Fibroblast of lung (primary cell): ENCODE data around the gene SYNDIG1. TPM values are rescaled to one million over a fixed set of nuclear protein-coding genes. Genes with fewer than 3 reads are reported as not detected.

Source experiments
- DNase-seq, 2 donors: peaks; one replicate each; pipeline versions ENCODE4 v3.0.0 to v3.0.0-alpha.2; 2010; ENCODE audit warnings: low read depth in 2 of 2
- H2AFZ ChIP-seq: 2 replicates; pipeline ENCODE4 v1.5.1; 2012; ENCODE audit warnings: low read length, control low read depth, inconsistent platforms
- H3K27ac ChIP-seq: 2 replicates; pipeline ENCODE4 v1.5.1; 2011; ENCODE audit warnings: low read length, control low read depth; ENCODE audit not compliant: insufficient read depth
- H3K27me3 ChIP-seq: 2 replicates; pipeline ENCODE4 v1.5.1; 2011; ENCODE audit warnings: mild to moderate bottlenecking, low read length; ENCODE audit not compliant: control insufficient read depth, insufficient read depth
- H3K36me3 ChIP-seq: 2 replicates; pipeline ENCODE4 v1.5.1; 2011; ENCODE audit warnings: low read length; ENCODE audit not compliant: control insufficient read depth, insufficient read depth
- H3K4me1 ChIP-seq: 2 replicates; pipeline ENCODE4 v1.5.1; 2011; ENCODE audit warnings: low read length; ENCODE audit not compliant: control insufficient read depth, insufficient read depth; ENCODE audit errors: extremely low read depth
- H3K4me2 ChIP-seq: 2 replicates; pipeline ENCODE4 v1.5.1; 2011; ENCODE audit warnings: low read length, control low read depth; ENCODE audit not compliant: insufficient read depth; ENCODE audit errors: extremely low read depth
- H3K4me3 ChIP-seq, 4 experiments: fragments of 200-600 bp in 1 of 4; sonication (generic) in 1 of 4; replicated peaks in 1 of 4; 2 replicates each; pipeline ENCODE4 v1.5.1; 2011 to 2016; ENCODE audit warnings: low read length in 4 of 4, low read depth in 3 of 4, mild to moderate bottlenecking in 3 of 4, control low read depth in 2 of 4, inconsistent platforms in 1 of 4, mixed read lengths in 1 of 4; ENCODE audit not compliant: insufficient read depth in 1 of 4; ENCODE audit errors: control extremely low read depth in 1 of 4
- H3K79me2 ChIP-seq: 2 replicates; pipeline ENCODE4 v1.5.1; 2012; ENCODE audit warnings: mild to moderate bottlenecking, low read length, inconsistent platforms; ENCODE audit not compliant: control insufficient read depth, insufficient read depth
- H3K9ac ChIP-seq: 2 replicates; pipeline ENCODE4 v1.5.1; 2011; ENCODE audit warnings: mild to moderate bottlenecking, low read length, control low read depth; ENCODE audit not compliant: insufficient read depth
- H3K9me3 ChIP-seq: 2 replicates; pipeline ENCODE4 v1.5.1; 2012; ENCODE audit warnings: low read depth, low read length; ENCODE audit not compliant: control insufficient read depth, insufficient read depth
- H4K20me1 ChIP-seq: 2 replicates; pipeline ENCODE4 v1.5.1; 2011; ENCODE audit warnings: low read length; ENCODE audit not compliant: control insufficient read depth, insufficient read depth; ENCODE audit errors: extremely low read depth
- CTCF ChIP-seq, 2 donors: IDR thresholded peaks in 1 of 2; conservative IDR thresholded peaks in 1 of 2; 1 replicate in 1 of 2; 2 replicates in 1 of 2; pipeline ENCODE4 v1.5.1; 2011 to 2012; ENCODE audit warnings: low read length in 2 of 2, control low read depth in 1 of 2, inconsistent platforms in 1 of 2, low read depth in 1 of 2, mild to moderate bottlenecking in 1 of 2
- EZH2 ChIP-seq: IDR thresholded peaks from 2 replicates; pipeline ENCODE4 v1.5.1; 2012; ENCODE audit warnings: low read length, control low read depth, mild to moderate bottlenecking; ENCODE audit errors: missing control alignments
- polyA plus RNA-seq, 2 donors: library from polyadenylated mRNA; depleted of rRNA in 1 of 2; stranded (reverse) in 1 of 2; unstranded in 1 of 2; fragments of >200 nt; gene quantifications; 2 replicates each; pipeline ENCODE4 v1.2.1, GENCODE V29; 2011 to 2012; ENCODE audit warnings: missing spikeins in 1 of 2
- total RNA-seq: library from RNA; depleted of rRNA; stranded (reverse); fragments of >200 nt; gene quantifications from 2 replicates; pipeline ENCODE4 v1.2.1, GENCODE V29; 2014

SYNDIG1 gene
- total and polyA plus RNA-seq, 2 donors (not counting 1 experiment from before 2014, with no cell fraction given): 0.02 to 0.17 TPM

DNA sequence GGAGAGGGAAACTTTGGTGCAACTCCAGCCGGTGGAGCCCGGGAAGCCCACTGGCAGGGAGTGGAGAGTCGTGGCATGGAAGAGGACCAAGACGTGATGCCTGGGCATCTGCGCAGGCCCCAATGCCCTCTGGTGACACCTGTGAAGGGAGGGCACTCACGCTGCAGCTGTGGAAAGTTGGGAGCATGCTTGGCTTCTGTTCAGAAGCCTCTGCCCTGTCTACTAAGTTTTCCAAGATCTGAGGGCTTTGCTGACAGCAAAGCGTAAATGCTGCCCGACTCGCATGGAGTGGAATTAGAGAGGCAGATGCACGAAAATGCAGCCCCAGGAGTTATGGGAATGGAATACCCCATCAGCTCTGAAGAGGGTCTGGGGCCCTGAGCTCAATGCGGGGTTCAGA is 75.7 kb downstream of the SYNDIG1 start:
- no peaks in the 10 kb centered on the region for H3K4me1 ChIP-seq
- no peaks in the 10 kb centered on the region for H3K9me3 ChIP-seq
- no peak overlapping the region for H3K4me2 ChIP-seq
- no peaks in the 10 kb centered on the region for H3K79me2 ChIP-seq
- DNase-seq: no peak
- H3K4me3 ChIP-seq: no peak overlapping the region
- no peaks in the 10 kb centered on the region for H4K20me1 ChIP-seq
- no peak overlapping the region for H3K9ac ChIP-seq
- no peak overlapping the region for H2AFZ ChIP-seq
- H3K27me3 ChIP-seq: no peaks in the 10 kb centered on the region
- no peaks in the 10 kb centered on the region for H3K36me3 ChIP-seq
- H3K27ac ChIP-seq: no peak overlapping the region
- TF ChIP-seq EZH2 (no peak), CTCF (conservative IDR thresholded peaks at IDR 0.05 in 1 of 2, IDR thresholded peaks at IDR 0.05 in 1 of 2; ENCODE audit: low read depth in 1 of 2, low read length in 2 of 2) (no peak)

DNA sequence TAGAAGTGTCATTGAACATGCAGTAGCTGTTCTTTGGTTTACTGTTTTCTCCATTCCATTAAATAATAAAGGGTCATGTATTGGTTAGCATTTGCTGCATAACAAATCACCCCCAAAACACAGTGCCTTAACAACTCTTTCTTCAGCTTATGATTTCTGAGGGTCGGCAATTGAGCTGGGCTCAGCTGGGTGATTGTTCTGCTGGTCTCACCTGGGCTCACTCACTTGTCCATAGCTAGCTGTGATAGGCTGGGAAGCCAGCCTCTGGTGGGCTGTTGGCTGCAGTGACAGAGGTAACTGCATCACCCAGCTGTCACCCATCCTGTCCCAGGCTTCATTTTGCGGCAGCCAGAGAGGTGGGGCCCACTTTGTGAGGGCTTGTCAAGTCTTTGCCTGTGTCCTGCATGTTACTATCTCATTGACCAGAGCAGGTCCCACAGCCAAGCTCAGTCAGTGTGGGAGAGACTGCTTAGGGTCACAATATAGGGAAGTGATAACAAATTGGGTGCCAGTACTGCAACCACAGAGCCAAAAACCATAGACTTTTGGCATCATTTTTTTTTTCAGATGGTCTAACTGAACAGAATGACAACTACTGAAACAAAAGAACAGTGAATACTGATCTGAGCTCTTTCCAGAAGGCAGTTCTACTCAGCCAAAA is 76.9 kb downstream of the SYNDIG1 start:
- Histone ChIP-seq H3K9ac (no peak overlapping the region), H4K20me1 (no peaks in the 10 kb centered on the region), H3K27me3 (no peaks in the 10 kb centered on the region), H3K9me3 (no peaks in the 10 kb centered on the region), H3K36me3 (no peaks in the 10 kb centered on the region), H3K27ac (no peak overlapping the region), H3K79me2 (no peaks in the 10 kb centered on the region), H3K4me2 (no peak overlapping the region), H3K4me3 (no peak overlapping the region), H3K4me1 (no peaks in the 10 kb centered on the region), H2AFZ (no peak overlapping the region)
- TF ChIP-seq CTCF (conservative IDR thresholded peaks at IDR 0.05 in 1 of 2, IDR thresholded peaks at IDR 0.05 in 1 of 2; ENCODE audit: low read depth in 1 of 2, low read length in 2 of 2): no peak
- no peak for TF ChIP-seq EZH2
- no peak for DNase-seq

- H4K20me1 ChIP-seq: no peaks in the 10 kb centered on the region
- H3K36me3 ChIP-seq: no peaks in the 10 kb centered on the region
- no peak for DNase-seq
- no peak overlapping the region for H3K9ac ChIP-seq
- TF ChIP-seq CTCF (conservative IDR thresholded peaks at IDR 0.05 in 1 of 2, IDR thresholded peaks at IDR 0.05 in 1 of 2; ENCODE audit: low read depth in 1 of 2, low read length in 2 of 2): no peak
- no peak for TF ChIP-seq EZH2
- no peak overlapping the region for H3K4me3 ChIP-seq
- H3K27me3 ChIP-seq: no peaks in the 10 kb centered on the region
- no peak overlapping the region for H3K27ac ChIP-seq
- H3K79me2 ChIP-seq: no peaks in the 10 kb centered on the region
- no peaks in the 10 kb centered on the region for H3K9me3 ChIP-seq
- H2AFZ ChIP-seq: no peak overlapping the region
- no peak overlapping the region for H3K4me2 ChIP-seq
- H3K4me1 ChIP-seq: no peaks in the 10 kb centered on the region
Measured at GRCh38 chr20:24547967-24548366, 78.5 kb downstream of the SYNDIG1 start.
